HG02852 (cell line): ENCODE data around the gene PRPSAP2.
"Not testable (repeated sequence)": the region's sequence is repeated elsewhere in the genome, so short reads cannot be mapped to it uniquely, and the experiment has no call there.

ENCODE experiments used
- ATAC-seq: cut with Tn5 transposase; IDR thresholded peaks from one replicate; pipeline ENCODE4 v1.9.1; 2021; ENCODE audit warnings: mild to moderate bottlenecking, moderate library complexity; ENCODE audit not compliant: unreplicated experiment

The PRPSAP2 gene

GRCh38 chr17:18888766-18889290 is 30.9 kb downstream of the PRPSAP2 start:
- ATAC-seq, result no peak

DNA sequence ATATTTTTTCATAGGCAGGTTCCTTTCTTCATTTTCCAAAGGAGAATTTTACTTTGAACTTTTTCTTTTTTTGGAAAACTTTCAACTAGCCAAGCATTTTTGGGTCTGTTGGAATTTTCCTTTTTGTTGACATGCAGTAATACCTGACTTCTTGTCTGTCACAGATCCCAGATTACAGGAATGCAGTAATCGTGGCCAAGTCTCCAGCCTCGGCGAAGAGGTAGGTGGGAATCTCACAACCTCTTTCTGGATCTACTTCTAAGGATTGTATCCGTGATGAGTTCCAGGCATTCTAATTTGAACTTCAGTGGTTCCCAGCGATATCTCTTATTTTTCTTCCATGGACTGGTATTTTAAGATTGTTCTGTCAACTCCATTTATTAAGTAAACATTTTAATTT is 31.7 kb downstream of the PRPSAP2 start:
- ATAC-seq, result no peak

- no peak for ATAC-seq
Observed at GRCh38 chr17:18891541-18891940, 33.6 kb downstream of the PRPSAP2 start.

GRCh38 chr17:18896146-18896545 is 38.2 kb downstream of the PRPSAP2 start:
- ATAC-seq, result no peak

DNA sequence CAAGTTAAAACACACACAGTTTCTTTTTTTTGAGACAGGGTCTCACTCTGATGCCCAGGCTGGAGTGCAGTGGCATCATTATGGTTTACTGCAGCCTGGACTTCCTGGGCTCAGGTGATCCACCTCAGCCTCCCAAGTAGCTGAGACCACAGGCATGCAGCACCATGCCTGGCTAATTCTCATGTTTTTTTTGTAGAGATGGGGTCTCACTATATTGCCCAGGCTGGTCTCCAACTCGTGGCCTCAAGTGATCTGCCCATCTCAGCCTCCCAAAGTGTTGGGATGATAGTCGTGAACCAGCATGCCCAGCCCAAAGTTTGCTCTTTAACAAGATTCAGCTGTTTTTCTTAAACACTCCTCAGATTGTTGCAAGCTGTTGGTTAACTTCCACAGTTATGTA is 39.0 kb downstream of the PRPSAP2 start:
- no peak for ATAC-seq

DNA sequence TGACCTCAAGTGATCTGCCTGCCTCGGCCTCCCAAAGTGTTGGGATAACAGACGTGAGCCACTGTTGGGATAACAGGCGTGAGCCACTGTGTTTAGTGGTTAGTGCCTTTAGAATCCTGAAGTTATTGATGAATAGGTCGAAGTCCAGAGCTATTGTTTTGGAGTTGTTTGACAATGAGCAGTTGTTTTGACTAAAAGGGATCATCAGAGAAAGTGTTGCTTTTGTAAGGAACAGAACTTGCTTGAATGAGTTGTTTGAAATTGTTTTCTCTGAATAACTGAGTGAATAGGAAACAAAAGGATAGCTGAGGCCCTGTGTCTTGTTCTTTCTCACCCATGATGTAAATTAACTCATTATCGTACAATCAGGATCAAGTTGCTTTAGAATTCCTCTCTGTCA is 46.6 kb downstream of the PRPSAP2 start:
- no peak for ATAC-seq

- no peak for ATAC-seq
Observed at GRCh38 chr17:18905226-18905625, 47.3 kb downstream of the PRPSAP2 start.

GRCh38 chr17:18910326-18910725 is 52.4 kb downstream of the PRPSAP2 start:
- ATAC-seq, result no peak

DNA sequence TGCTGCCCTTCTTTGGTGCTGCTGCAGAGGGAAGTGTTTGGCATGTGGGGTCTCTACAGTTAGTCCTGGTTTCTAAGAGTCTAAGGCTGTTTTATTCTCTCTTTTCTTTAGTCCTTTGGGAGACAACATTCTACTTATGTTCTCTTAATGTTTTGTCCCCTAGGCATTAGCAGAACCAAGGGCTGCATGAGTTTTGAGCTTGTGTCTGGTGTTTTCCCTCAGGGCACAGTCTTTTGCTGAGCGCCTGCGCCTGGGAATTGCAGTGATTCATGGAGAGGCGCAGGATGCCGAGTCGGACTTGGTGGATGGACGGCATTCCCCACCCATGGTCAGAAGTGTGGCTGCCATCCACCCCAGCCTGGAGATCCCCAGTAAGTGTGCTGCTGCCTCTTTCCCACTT is 53.0 kb downstream of the PRPSAP2 start:
- no peak for ATAC-seq

DNA sequence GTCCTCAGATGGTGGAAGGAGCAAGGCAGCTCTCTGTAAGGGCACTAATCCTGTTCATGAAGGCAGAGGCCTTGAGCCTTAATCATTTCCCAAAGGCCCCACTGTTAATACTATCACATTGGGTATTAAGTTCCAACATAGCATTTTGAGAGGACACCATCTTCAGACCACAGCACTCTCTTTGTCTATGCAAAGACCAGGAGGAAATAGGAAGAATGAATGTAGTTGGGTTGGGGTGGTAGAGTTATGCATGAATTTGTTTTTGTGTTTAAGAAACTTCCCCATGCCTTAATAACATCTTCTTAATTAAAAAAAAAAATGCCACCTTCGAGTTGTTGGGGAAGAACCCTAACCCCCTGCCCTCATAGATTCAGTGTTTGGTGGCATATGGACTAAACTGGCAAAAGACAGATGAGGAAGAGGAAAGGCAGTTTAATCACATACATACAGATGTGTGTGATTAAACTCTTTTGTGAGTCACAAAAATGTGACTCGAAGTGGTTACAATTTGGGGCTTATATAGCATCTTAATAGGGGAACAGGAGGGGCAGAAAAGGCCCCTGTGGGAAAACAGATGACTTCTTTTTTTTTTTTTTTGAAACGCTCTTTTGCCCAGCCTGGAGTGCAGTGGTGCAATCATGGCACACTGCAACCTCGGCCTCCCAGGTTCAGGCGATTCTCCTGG is 59.0 kb downstream of the PRPSAP2 start:
- no peak for ATAC-seq

GRCh38 chr17:18917506-18918032 is 59.6 kb downstream of the PRPSAP2 start:
- ATAC-seq, result no peak

DNA sequence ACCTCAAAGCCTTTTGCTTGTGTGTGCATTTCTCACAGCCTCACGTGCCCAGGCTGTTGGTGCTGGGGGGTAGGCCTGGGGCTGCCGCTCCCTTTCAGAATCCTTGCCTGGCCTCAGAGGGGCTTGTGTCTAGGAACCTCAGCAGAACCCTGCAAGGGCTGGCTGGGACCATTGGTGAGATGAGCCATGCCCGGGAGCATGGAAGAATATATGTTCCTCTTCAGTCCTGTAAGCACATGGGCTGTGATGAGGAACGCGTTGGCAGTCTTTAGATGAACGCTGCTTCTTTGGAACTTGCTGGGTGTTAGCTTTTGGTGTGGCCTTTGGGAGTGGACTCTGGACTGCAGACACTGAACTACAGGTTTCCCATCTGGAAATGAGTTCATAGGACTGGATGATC is 62.0 kb downstream of the PRPSAP2 start:
- ATAC-seq, result no peak

DNA sequence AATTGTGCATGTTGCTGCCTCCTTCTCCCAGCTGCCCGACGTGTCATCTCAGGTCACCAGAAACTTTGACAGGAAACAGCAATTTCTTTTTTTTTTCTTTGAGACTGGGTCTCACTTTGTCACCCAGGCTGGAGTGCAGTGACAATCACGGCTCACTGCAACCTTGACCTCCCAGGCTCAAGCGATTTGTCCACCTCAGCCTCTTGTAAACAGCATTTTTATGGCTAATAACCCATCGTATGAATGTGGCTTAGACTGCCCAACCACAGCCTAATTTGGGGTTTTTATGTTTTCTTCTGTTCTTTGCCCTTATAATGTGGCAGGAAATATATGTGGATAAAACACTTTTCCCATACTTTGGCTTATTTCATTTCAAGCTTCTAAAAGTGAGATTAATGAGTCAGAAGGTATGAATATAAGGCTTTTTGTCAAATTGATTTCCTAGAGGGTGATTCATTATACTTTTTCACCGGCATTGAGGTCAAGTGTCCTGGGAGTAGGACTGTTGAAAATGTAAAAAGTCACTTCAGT is 63.0 kb downstream of the PRPSAP2 start:
- ATAC-seq, result no peak

GRCh38 chr17:18921485-18921884 is 63.6 kb downstream of the PRPSAP2 start:
- ATAC-seq, result no peak

- ATAC-seq, result peak; percentile 53
Observed at GRCh38 chr17:18921912-18922451, 64.1 kb downstream of the PRPSAP2 start.

GRCh38 chr17:18922596-18922995 is 64.7 kb downstream of the PRPSAP2 start:
- ATAC-seq, result not testable (repeated sequence)

DNA sequence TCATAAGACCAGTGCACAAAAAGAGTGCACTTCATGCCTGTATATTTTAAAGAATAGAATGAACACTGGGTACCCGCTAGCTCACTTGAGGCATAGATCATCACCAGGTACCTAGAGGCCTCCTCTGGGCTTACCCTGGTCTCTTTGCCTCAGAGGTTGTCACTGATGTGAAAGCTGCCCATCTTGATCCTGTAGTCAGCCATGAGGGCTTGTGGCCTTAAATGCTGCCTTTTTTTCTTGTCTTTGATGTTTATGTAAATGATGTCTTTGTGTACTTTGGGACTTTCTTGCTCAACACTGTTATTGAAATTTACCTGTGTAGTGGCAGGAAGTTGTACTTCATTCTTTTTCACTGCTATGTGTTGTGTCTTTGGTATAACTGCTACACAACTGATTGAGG is 67.3 kb downstream of the PRPSAP2 start:
- ATAC-seq, result no peak

DNA sequence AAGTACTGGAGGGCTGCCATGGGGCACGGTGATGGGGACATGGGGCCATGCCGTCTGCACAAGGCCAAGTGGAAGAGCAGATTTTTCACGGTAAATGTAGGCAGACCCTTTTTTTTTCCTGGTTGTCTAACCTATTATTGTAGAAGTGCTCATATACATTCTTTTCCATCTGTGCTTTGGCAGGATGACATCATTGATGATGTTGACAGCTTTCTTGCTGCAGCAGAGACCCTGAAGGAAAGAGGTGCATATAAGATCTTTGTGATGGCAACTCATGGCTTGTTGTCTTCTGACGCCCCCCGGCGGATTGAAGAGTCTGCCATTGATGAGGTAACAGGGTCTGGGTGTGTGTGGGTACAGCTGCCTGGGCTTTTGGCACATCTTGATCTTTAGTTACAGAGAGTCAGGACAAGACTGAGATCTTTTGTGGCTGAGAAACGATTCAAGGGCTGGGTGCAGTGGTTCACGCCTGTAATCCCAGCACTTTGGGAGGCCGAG is 70.7 kb downstream of the PRPSAP2 start:
- no peak for ATAC-seq

DNA sequence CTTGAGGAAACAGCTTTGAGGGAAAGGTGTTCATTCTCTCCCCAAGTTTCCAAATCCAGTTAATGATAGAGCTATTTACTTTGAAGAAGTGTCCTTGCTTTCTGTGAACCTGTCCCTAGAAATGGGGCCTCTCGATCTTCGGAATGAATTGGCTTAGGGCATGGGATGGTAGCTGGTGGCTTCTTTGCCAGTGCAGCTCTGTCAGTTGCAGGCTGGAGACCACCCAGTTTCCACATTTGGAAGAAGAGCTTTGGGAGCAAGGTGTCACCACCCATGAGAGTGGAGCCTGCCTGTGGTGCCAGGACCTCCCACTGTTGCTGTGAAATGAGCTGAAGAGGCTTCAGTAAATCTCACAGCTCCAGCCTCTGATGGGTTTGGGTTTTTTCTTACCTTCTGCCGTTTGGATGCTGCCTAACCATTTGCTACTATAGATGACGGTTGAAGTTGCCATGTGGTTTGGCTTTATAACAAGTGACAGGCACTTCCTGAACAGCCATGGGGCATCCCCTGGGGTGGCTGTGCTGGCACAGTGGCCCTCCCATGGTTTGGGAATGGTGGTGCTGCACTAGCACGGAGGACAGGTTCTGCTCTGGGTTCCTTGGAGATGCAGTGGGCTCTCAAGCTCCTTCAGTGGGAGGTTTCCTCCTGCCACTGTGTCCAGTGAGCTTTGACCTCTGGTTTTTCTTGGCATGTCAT is 74.6 kb downstream of the PRPSAP2 start:
- no peak for ATAC-seq

DNA sequence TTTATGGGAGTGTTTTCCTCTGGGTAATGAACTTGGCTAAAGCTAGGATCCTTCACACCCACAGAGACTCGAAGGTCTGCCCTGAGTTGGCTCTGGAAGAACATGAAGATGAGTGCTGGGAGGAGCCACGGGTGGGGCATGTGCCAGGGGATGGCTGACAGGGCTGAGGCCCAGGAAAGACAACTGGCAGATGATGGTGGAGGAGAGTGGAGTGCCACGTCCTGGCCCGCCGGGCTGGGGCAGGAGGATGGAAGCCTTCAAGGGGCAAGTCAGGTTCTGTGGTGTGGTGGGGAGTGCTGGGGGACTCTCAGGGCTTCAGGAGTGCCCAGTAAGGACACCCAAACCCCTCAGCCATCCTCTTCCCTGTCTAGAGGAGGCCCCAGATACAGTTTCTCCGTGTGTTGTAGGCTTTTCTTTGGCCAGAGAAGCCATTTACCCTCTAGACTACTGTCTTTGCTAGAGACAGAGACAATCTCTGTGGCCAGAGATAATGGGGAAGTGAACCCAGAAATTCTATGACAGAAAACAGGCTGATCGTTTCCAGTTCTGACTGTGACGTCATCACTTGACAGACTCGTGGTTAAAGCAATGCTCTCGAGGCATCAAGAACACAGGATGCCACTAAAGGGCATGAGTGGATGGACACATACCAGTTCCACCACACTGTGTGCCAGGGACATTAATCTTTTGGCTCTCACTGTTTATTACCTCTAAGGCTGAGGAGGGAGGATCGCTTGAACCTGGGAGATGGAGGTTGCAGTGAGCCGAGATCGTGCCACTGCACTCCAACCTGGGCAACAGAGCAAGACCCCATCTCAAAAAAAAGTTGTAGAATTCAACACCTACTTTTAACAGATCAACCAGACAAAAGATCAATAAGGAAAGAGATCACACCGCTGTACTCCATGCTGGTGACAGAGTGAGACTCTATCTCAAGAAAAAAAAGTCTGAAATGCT is 75.4 kb downstream of the PRPSAP2 start:
- no peak for ATAC-seq
